Stimulated activated CD8-positive, alpha-beta memory T cell treated with anti-CD3 and anti-CD28 coated beads, Interleukin-7, amount 100 ng/mL, for 48 hours (primary cell): ENCODE measurements around the gene ADH1A.
"Not testable (repeated sequence)": the region's sequence is repeated elsewhere in the genome, so short reads cannot be mapped to it uniquely, and the experiment has no call there.

Source experiments
- DNase-seq, 2 donors: peaks; one replicate each; pipeline ENCODE4 v3.0.0-alpha.2; 2020; ENCODE audit warnings: low read depth in 1 of 2; ENCODE audit errors: extremely low read depth in 1 of 2

The ADH1A gene

DNA sequence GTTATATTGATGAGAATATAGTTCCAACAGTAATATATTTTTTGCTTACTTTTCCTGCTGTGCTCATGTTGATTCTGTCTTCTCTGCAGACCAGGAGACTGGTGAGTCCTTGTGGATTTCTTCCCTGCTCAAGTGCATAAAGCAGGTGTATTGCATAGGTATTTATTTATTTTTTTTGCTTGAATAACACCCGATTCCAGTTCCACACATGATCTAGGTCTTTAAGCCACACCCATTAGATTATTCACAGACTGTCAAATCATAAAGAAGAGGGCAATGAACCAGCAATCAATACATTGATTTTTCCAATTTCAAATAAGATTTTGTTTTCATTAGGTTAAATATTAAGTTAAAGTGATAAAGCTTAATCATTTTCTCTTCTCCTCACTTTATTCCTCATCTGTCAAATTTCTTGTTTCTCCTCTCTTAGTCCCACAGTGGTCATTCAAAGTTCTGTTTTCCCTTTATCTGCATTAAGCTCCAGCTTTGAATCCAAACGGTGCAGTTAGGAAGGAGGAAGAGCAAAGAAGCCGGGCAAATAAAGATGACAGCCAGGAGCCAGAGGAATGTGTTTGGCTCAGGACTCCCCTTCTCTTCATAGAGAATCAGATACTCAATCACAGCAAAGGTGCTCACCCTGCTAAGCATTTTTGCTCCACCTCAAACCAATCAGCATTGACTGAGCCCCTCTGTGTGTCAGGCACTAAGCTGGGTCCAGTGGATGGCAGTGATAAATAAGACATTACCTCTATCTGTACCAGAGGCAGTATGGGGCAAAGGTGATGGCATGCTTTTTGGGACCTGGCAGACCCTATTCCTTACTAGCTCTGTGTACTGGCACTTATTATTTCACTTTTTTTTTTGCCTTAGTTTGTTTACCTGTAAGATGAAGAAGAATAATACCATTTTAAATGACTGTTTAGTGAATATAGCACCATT lies at the start of gene ADH1A:
Gene ADH1A (minus strand): TSS at position 138 of the 939 bp plus-strand sequence. CDS start 71 bp downstream, at position 67.
- no peak for DNase-seq

GRCh38 chr4:99339172-99339571 lies 48.4 kb upstream of the ADH1A start:
- DNase-seq, result no peak

DNA sequence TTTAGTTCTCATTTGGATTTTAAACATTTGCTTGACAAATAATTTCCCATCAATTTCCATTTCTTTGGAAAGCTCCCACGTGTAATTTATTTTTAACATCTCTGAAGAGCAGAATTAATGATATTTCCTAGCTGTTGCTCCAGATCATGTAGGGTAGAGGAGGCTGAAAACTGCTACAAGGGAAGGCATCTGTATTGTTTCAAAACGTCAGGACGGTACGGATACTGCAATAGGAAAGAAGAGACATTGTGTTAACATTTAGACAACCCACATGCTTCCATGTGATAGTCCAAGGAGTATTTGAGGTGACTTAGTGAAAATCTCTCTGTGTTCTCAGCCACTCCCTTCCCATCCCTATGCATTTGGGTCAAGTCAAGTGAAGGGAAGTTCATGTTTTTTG lies 45.8 kb upstream of the ADH1A start:
- no peak for DNase-seq

- DNase-seq, result no peak
Observed at GRCh38 chr4:99334880-99335279, 44.1 kb upstream of the ADH1A start.

DNA sequence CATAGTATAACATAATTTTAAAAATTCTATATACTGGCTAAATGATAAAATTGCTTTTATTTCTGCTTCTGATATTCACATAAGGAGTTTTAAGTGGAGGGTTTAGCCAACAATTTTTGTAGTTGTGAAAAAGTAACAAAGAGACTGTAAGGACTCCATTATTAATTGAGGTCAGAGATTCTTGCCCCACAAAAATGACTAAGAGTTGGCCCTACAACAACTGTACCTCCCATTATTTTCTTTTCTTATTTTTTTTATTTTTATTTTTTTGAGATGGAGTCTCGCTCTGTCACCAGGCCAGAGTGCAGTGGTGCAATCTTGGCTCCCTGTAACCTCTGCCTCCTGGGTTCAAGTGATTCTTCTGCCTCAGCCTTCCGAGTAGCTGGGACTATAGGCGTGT lies 39.9 kb upstream of the ADH1A start:
- no peak for DNase-seq

GRCh38 chr4:99329876-99330275 lies 39.1 kb upstream of the ADH1A start:
- DNase-seq, result no peak

DNA sequence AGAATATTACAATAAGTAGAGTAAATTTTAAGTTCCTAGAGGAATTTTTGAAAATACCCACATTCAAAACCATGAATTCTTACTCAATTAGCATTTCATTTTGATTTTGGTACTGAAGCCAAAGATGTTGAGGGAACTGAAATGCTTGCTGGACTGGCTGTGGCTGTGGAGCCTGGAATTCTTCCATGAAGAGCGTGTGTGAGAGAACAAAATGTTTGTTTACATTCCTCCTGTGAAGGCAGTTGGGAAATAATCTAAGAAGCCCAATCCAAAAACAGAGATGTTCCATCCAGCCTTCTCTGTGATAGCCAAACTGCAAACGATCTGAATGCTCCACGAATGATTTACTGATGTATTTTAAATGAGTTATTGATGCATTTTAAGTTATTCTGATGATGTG lies 34.2 kb upstream of the ADH1A start:
- no peak for DNase-seq

GRCh38 chr4:99324361-99324760 lies 33.6 kb upstream of the ADH1A start:
- no peak for DNase-seq

GRCh38 chr4:99323756-99324155 lies 33.0 kb upstream of the ADH1A start:
- DNase-seq, result no peak

GRCh38 chr4:99321241-99322191 lies 30.7 kb upstream of the ADH1A start, which contains the start of gene ADH1B:
ADH1B (minus strand) TSS chr4:99321401; CDS start chr4:99321331, 70 bp downstream.
- no peak for DNase-seq

DNA sequence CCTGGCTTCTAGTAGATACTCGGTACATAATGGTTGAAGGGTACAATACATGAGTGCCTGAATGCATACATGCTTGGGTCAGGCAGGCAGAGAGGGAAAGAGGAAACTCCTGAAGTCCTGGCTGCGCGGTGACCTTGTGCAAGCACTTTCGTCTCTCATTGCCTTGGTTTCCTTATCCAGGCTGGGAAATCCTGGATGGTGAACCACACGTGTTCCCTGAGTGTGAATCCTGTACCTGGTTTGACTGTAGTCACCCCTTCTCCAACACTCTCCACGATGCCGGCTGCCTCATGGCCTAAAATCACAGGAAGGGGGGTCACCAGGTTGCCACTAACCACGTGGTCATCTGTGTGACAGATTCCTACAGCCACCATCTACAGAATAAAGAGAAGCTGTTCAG lies 27.0 kb upstream of the ADH1A start:
- DNase-seq, result not testable (repeated sequence)

- no peak for DNase-seq
Observed at GRCh38 chr4:99317354-99317753, 26.6 kb upstream of the ADH1A start.

DNA sequence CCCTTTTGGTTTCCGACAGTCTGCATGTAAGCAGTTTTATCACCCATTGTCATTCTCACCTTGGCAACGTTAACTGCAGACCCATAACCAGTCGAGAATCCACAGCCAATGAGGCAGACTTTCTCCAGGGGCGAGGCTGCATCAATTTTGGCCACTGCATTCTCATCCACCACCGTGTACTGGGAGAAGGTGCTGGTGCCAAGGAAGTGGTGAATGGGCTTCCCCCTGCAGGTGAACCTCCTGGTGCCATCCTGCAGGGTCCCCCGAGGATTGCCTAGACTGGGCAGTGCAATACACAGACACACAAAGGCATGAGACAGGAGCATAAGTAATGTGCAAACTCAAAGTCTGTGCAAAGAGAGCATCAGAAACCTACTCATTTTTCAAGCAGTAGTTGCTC lies 25.1 kb upstream of the ADH1A start:
- no peak for DNase-seq

- DNase-seq, result no peak
Observed at GRCh38 chr4:99314211-99314610, 23.4 kb upstream of the ADH1A start.

- DNase-seq, result no peak
Observed at GRCh38 chr4:99310389-99310788, 19.6 kb upstream of the ADH1A start.

- DNase-seq, result no peak
Observed at GRCh38 chr4:99305638-99306400, 15.0 kb upstream of the ADH1A start.

DNA sequence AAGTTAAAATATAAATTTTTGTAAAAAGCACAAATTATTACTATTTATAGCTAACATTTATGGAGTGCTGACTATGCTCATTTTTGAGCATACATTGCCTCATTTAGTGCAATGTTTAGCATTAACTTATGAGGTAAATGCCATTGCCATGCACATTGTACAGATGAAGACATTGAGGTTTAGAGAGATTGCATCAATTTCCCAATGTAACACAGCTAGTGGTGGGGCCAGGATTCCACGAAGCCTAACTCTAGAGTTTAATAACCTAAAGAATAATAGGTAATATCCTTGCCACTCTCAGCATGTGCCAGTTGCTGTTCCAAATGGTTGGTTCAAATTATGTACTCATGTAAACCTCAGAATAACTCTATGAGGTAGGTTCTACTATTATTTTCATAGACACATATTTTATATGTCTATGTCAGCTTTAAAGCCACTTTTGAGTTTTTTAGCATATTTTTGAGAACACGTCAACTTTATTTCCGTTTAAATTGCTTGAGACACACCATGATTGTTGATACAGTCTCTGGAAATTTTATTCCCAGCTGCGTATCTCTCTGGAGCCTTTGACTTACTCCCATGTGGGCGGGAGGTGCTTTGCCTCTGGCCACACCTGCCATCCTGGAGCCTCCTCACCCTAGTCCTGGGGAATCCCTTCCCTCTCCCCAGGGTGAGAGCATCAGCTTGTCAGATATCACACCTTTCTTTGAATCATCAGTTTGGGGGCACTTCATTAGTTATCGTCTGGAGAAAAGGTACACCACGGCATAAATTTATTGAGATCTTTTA lies 10.8 kb upstream of the ADH1A start:
- DNase-seq, result no peak

- no peak for DNase-seq
Observed at GRCh38 chr4:99300934-99301333, 10.1 kb upstream of the ADH1A start.

DNA sequence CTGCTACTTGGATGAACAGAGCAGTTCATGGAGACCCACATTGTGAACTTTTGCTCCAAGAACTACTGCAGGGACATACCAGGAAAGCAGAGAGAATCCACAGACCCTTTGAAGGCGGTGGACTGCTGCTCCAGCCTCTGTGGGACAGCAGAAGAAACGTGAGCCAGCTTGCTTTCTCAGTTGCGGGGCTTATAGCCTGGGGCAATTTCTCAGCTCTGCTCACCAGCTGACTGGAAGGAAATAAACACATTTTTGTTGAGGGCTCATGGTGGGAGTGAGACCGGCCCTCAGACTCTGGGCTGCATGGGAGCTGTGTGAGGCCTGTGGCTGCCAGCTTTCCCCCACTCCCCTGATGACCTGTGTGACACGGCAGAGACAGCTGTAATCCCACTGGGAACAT lies 2.6 kb upstream of the ADH1A start:
- no peak for DNase-seq

DNA sequence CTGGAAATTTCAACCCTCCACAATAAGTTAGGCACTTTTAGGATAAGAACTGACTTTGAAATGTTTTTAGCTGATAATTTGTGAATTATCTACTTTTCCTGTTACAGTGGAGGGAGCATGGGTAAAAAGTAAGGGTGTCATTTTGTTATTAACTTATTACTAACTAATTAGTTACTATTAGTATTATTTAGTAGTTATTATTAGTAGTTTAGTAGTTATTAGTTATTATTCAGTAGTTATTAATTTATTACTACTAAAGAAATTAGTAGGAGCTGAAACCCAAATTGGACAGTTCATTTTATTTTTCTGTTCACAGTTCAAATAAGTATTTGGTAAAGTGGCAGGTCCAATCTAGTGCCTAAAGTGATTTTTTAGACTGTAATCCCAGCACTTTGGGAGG lies 5.4 kb downstream of the ADH1A start:
- no peak for DNase-seq
